ENCODE data around the gene ATXN7L1. TPM values are rescaled to one million over a fixed set of nuclear protein-coding genes. Genes with fewer than 3 reads are reported as not detected.

ATXN7L1 gene
- total and polyA plus RNA-seq, 2 of the 13 experiments (the other 11 are each of a cell fraction or from before 2014, with no cell fraction given): 4.1 to 7.8 TPM

- 97% methylated on average over 4 of the region's 4 CpGs for WGBS (ENCODE audit: low lambda C conversion rate)
- no peak overlapping the region for H3K27ac ChIP-seq (ENCODE audit: extremely low read length, insufficient read depth, low read length)
- no peak for ATAC-seq
- ChIA-PET POLR2A (no interaction called here), CTCF (ENCODE audit: low intra/inter-chr PET ratio, low total read pairs) (no interaction called here)
- no TSS peak for BruUV-seq (replicated peaks)
- TF ChIP-seq KDM2A (CRISPR knock-in tag; IDR thresholded peaks at IDR 0.05; ENCODE audit: borderline replicate concordance, low read depth) (no peak), POGK (CRISPR knock-in tag; conservative IDR thresholded peaks at IDR 0.05) (no peak), SOX5 (CRISPR knock-in tag; IDR thresholded peaks at IDR 0.05; ENCODE audit: borderline replicate concordance) (no peak), ZKSCAN5 (CRISPR knock-in tag; IDR thresholded peaks at IDR 0.05) (no peak), DBP (CRISPR knock-in tag; IDR thresholded peaks at IDR 0.05; ENCODE audit: not compliant biosample characterization) (no peak), TEF (CRISPR knock-in tag; IDR thresholded peaks at IDR 0.05) (no peak), ZNF253 (CRISPR knock-in tag; IDR thresholded peaks at IDR 0.05; ENCODE audit: borderline replicate concordance) (no peak), NR0B2 (CRISPR knock-in tag; IDR thresholded peaks at IDR 0.05) (no peak), ZNF362 (CRISPR knock-in tag; IDR thresholded peaks at IDR 0.05; ENCODE audit: borderline replicate concordance) (no peak), ZNF354B (CRISPR knock-in tag; IDR thresholded peaks at IDR 0.05) (no peak), ZNF777 (CRISPR knock-in tag; IDR thresholded peaks at IDR 0.05) (no peak), ZNF44 (CRISPR knock-in tag; IDR thresholded peaks at IDR 0.05) (no peak), ZIK1 (CRISPR knock-in tag; IDR thresholded peaks at IDR 0.05; ENCODE audit: borderline replicate concordance, low read depth) (no peak), ZNF740 (CRISPR knock-in tag; IDR thresholded peaks at IDR 0.05) (no peak), ZBTB33 (CRISPR knock-in tag; IDR thresholded peaks at IDR 0.05) (no peak), RFXAP (CRISPR knock-in tag; IDR thresholded peaks at IDR 0.05; ENCODE audit: borderline replicate concordance) (no peak), FOXP1 (IDR thresholded peaks at IDR 0.05) (no peak), FOXP1 (CRISPR knock-in tag; IDR thresholded peaks at IDR 0.05) (no peak), GFI1 (CRISPR knock-in tag; IDR thresholded peaks at IDR 0.05; ENCODE audit: borderline replicate concordance) (no peak)
- H3K36me3 ChIP-seq (replicated peaks in 1 of 2; ENCODE audit: control insufficient read depth in 1 of 2, insufficient read depth in 2 of 2, low read length in 2 of 2): peaks cover 4 to 42% of the 10 kb centered on the region in 2 experiments
- H3K79me2 ChIP-seq (ENCODE audit: insufficient read depth, low read length): no peaks in the 10 kb centered on the region
- in situ Hi-C loops (cut with HindIII; ENCODE audit: extremely low pct_ligation_motif_present, low pct_unique_long_range_greater_than_20kb): no loop called here
- DNase-seq (ENCODE audit: low spot score): no peak
- no peak overlapping the region for H3K4me3 ChIP-seq (replicated peaks in 1 of 3; ENCODE audit: insufficient read depth in 1 of 3, low read depth in 2 of 3, low read length in 3 of 3)
- no peak overlapping the region for H3K9ac ChIP-seq (ENCODE audit: insufficient read depth, low read depth, low read length)
- H4K20me1 ChIP-seq (ENCODE audit: insufficient read depth, low read length): no peaks in the 10 kb centered on the region
- FAIRE-seq: no peak
- intact Hi-C loops (cut with micrococcal nuclease; ENCODE audit: unreplicated experiment): no loop called here
- no peak overlapping the region for H3K4me2 ChIP-seq (ENCODE audit: low read depth, low read length)
- no peaks in the 10 kb centered on the region for H3K27me3 ChIP-seq (ENCODE audit: control insufficient read depth in 1 of 2, insufficient read depth in 2 of 2, low read length in 2 of 2)
- H3K4me1 ChIP-seq (ENCODE audit: insufficient read depth, low read length): no peaks in the 10 kb centered on the region
- H2AFZ ChIP-seq (ENCODE audit: low read length): no peak overlapping the region
- H3K9me3 ChIP-seq (ENCODE audit: low read length): no peaks in the 10 kb centered on the region
Measured at GRCh38 chr7:105565190-105565589, 311.2 kb downstream of the ATXN7L1 start.
